Bone marrow (tissue), 2 donors: Measurements from ENCODE around the gene FAM25C.
"Not testable (repeated sequence)": the region's sequence is repeated elsewhere in the genome, so short reads cannot be mapped to it uniquely, and the experiment has no call there.

ENCODE experiments used
- DNase-seq, 2 donors: peaks; one replicate each; lab custom pipeline; 2025; lab: John Stamatoyannopoulos, UW

FAM25C gene

GRCh38 chr10:47999691-48000090 lies at the start of gene FAM25C:
TSS of gene FAM25C (minus strand) at chr10:47999791. CDS start at chr10:47999765, 26 bp downstream.
- not testable (repeated sequence) for DNase-seq

- DNase-seq = not testable (repeated sequence)
Measured at GRCh38 chr10:48044557-48044956, 45.0 kb upstream of the FAM25C start.

- not testable (repeated sequence) for DNase-seq
Measured at GRCh38 chr10:48031390-48031789, 31.8 kb upstream of the FAM25C start.

- DNase-seq = not testable (repeated sequence)
Measured at GRCh38 chr10:48002306-48002705, 2.7 kb upstream of the FAM25C start.

- DNase-seq = not testable (repeated sequence)
Measured at GRCh38 chr10:47994045-47994444, 5.5 kb downstream of the FAM25C start.

GRCh38 chr10:47992560-47992959 lies 7.0 kb downstream of the FAM25C start:
- not testable (repeated sequence) for DNase-seq

GRCh38 chr10:47991706-47992105 lies 7.9 kb downstream of the FAM25C start:
- not testable (repeated sequence) for DNase-seq

GRCh38 chr10:47990097-47990496 lies 9.5 kb downstream of the FAM25C start:
- not testable (repeated sequence) for DNase-seq

GRCh38 chr10:47989542-47989950 lies 10.0 kb downstream of the FAM25C start:
- DNase-seq = not testable (repeated sequence)

- DNase-seq = not testable (repeated sequence)
Measured at GRCh38 chr10:47988718-47989541, 10.7 kb downstream of the FAM25C start.

- not testable (repeated sequence) for DNase-seq
Measured at GRCh38 chr10:47987952-47988351, 11.6 kb downstream of the FAM25C start.

GRCh38 chr10:47986413-47987230 lies 13.0 kb downstream of the FAM25C start:
- DNase-seq = not testable (repeated sequence)

GRCh38 chr10:47975409-47975808 lies 24.2 kb downstream of the FAM25C start:
- not testable (repeated sequence) for DNase-seq

GRCh38 chr10:47973131-47973530 lies 26.5 kb downstream of the FAM25C start:
- not testable (repeated sequence) for DNase-seq

- not testable (repeated sequence) for DNase-seq
Measured at GRCh38 chr10:47972077-47972476, 27.5 kb downstream of the FAM25C start.

- DNase-seq = not testable (repeated sequence)
Measured at GRCh38 chr10:47971598-47971997, 28.0 kb downstream of the FAM25C start.

- not testable (repeated sequence) for DNase-seq
Measured at GRCh38 chr10:47970047-47970446, 29.5 kb downstream of the FAM25C start.

GRCh38 chr10:47968988-47969387 lies 30.6 kb downstream of the FAM25C start:
- DNase-seq = not testable (repeated sequence)

GRCh38 chr10:47964280-47965063 lies 35.1 kb downstream of the FAM25C start:
- DNase-seq = not testable (repeated sequence)

GRCh38 chr10:47962785-47963184 lies 36.8 kb downstream of the FAM25C start:
- not testable (repeated sequence) for DNase-seq

- DNase-seq = not testable (repeated sequence)
Measured at GRCh38 chr10:47960699-47961098, 38.9 kb downstream of the FAM25C start.

GRCh38 chr10:47959677-47960076 lies 39.9 kb downstream of the FAM25C start:
- DNase-seq = not testable (repeated sequence)
